ENCODE data around the gene DCUN1D4. TPM values are rescaled to one million over a fixed set of nuclear protein-coding genes. Genes with fewer than 3 reads are reported as not detected.

The DCUN1D4 gene
- total RNA-seq, 1 donor from 2014 or later: 62.4 TPM

DNA sequence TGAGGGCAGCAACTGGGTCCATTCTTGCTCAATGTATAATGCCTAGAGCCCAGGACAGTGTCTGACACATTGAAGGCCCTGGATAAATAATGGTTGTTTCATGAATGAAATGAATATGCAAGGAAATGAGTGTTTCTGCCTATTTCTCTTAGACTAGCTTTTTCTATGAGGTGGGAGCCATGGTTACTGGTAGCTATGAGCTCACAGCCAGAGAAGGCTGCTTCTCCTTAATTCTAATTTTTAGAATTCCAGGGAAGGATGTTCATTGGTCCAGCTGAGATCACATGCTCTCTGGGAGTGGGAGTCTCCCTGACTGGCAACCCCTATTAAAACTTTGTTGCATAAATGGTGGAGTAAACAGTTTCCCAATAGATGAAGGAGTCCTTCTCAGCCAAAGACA lies 9.7 kb upstream of the DCUN1D4 start:
- Mint-ChIP-seq H3K4me1 (ENCODE audit: unreplicated experiment) (peaks cover 12% of the 10 kb centered on the region), H3K27ac (no peak overlapping the region), H3K9me3 (no peaks in the 10 kb centered on the region), H3K36me3 (no peaks in the 10 kb centered on the region), H3K4me3 (no peak overlapping the region), H3K27me3 (peaks cover 27% of the 10 kb centered on the region)
- TF ChIP-seq, protein P1, sequence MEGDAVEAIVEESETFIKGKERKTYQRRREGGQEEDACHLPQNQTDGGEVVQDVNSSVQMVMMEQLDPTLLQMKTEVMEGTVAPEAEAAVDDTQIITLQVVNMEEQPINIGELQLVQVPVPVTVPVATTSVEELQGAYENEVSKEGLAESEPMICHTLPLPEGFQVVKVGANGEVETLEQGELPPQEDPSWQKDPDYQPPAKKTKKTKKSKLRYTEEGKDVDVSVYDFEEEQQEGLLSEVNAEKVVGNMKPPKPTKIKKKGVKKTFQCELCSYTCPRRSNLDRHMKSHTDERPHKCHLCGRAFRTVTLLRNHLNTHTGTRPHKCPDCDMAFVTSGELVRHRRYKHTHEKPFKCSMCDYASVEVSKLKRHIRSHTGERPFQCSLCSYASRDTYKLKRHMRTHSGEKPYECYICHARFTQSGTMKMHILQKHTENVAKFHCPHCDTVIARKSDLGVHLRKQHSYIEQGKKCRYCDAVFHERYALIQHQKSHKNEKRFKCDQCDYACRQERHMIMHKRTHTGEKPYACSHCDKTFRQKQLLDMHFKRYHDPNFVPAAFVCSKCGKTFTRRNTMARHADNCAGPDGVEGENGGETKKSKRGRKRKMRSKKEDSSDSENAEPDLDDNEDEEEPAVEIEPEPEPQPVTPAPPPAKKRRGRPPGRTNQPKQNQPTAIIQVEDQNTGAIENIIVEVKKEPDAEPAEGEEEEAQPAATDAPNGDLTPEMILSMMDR (conservative IDR thresholded peaks at IDR 0.05): no peak
- DNase-seq (ENCODE audit: extremely low spot score, unreplicated experiment): no peak

- no peak overlapping the region for H3K4me3 Mint-ChIP-seq
- TF ChIP-seq, protein P1 (conservative IDR thresholded peaks at IDR 0.05): no peak
- DNase-seq (ENCODE audit: extremely low spot score, unreplicated experiment): no peak
- H3K4me1 Mint-ChIP-seq (ENCODE audit: unreplicated experiment): peaks cover 12% of the 10 kb centered on the region
- H3K27ac Mint-ChIP-seq: no peak overlapping the region
- peaks cover 24% of the 10 kb centered on the region for H3K27me3 Mint-ChIP-seq
- H3K36me3 Mint-ChIP-seq: no peaks in the 10 kb centered on the region
- no peaks in the 10 kb centered on the region for H3K9me3 Mint-ChIP-seq
These were observed 7.9 kb upstream of the DCUN1D4 start for GRCh38 chr4:51835079-51835478.

- no peaks in the 10 kb centered on the region for H3K36me3 Mint-ChIP-seq
- peak overlapping the region; percentile 42 for H3K27ac Mint-ChIP-seq
- H3K9me3 Mint-ChIP-seq: no peaks in the 10 kb centered on the region
- peaks cover 24% of the 10 kb centered on the region for H3K27me3 Mint-ChIP-seq
- no peak for DNase-seq (ENCODE audit: extremely low spot score, unreplicated experiment)
- H3K4me1 Mint-ChIP-seq (ENCODE audit: unreplicated experiment): peaks cover 12% of the 10 kb centered on the region
- TF ChIP-seq, protein P1 (conservative IDR thresholded peaks at IDR 0.05): no peak
- H3K4me3 Mint-ChIP-seq: no peak overlapping the region
These were observed 7.1 kb upstream of the DCUN1D4 start for GRCh38 chr4:51835855-51836254.

GRCh38 chr4:51836549-51836948 lies 6.4 kb upstream of the DCUN1D4 start:
- no peak overlapping the region for H3K27ac Mint-ChIP-seq
- H3K36me3 Mint-ChIP-seq: no peaks in the 10 kb centered on the region
- no peak overlapping the region for H3K4me3 Mint-ChIP-seq
- H3K27me3 Mint-ChIP-seq: peaks cover 19% of the 10 kb centered on the region
- no peak for DNase-seq (ENCODE audit: extremely low spot score, unreplicated experiment)
- TF ChIP-seq, protein P1 (conservative IDR thresholded peaks at IDR 0.05): no peak
- H3K9me3 Mint-ChIP-seq: no peaks in the 10 kb centered on the region
- peaks cover 12% of the 10 kb centered on the region for H3K4me1 Mint-ChIP-seq (ENCODE audit: unreplicated experiment)

DNA sequence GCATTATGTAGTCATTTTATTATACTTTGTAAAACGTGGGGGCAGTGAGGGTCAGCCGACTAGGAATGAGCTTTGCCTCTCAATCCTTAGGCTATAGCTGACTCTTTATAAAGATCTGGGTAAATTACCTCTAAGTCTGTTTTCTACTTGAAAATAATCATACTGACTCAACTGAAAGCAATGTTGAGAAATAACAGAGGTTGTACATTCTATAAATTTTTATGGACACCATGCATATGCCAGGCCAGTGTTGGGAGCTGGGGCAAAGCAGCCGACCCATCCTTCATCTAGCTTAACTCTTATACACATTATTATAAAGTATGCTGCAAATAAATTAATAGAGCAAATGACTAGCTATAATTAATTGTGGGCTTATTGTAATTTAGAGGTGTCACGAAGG lies 2.2 kb upstream of the DCUN1D4 start:
- Mint-ChIP-seq H3K9me3 (no peaks in the 10 kb centered on the region), H3K27ac (no peak overlapping the region), H3K27me3 (peaks cover 4% of the 10 kb centered on the region), H3K36me3 (no peaks in the 10 kb centered on the region), H3K4me3 (no peak overlapping the region), H3K4me1 (ENCODE audit: unreplicated experiment) (peaks cover 24% of the 10 kb centered on the region)
- TF ChIP-seq, protein P1 (conservative IDR thresholded peaks at IDR 0.05): no peak
- no peak for DNase-seq (ENCODE audit: extremely low spot score, unreplicated experiment)

DNA sequence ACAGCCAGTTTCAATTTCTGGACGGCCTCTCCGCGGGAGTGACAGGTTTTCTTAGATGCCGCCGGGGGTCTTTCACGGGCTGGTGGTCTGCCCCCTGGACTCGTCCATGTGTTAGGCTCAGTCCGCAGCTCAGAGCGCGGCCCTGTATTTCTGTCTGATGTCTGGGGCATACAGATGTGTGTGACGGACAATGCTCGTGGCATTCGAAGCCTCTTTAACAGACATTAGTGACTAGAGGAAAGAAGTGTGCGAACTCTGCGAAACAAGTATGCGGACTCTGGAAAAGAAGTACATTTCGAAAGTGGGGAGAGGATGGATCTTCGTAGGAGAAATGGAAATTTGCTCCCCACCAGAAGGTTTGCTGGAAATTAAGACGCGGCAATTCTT lies 793 bp upstream of the DCUN1D4 start:
- H3K27ac Mint-ChIP-seq: peak overlapping the region; percentile 97
- peak overlapping the region; percentile 97 for H3K4me3 Mint-ChIP-seq
- H3K36me3 Mint-ChIP-seq: peaks cover 3% of the 10 kb centered on the region
- TF ChIP-seq, protein P1 (conservative IDR thresholded peaks at IDR 0.05): no peak
- H3K27me3 Mint-ChIP-seq: peaks cover 3% of the 10 kb centered on the region
- no peaks in the 10 kb centered on the region for H3K9me3 Mint-ChIP-seq
- no peak for DNase-seq (ENCODE audit: extremely low spot score, unreplicated experiment)
- peaks cover 15% of the 10 kb centered on the region for H3K4me1 Mint-ChIP-seq (ENCODE audit: unreplicated experiment)
